DMS53 (cell line): ENCODE data around the gene MYPN.
"Not testable (repeated sequence)": the region's sequence is repeated elsewhere in the genome, so short reads cannot be mapped to it uniquely, and the experiment has no call there.

ENCODE experiments used
- DNase-seq: peaks from one replicate; lab custom pipeline; 2025; lab: John Stamatoyannopoulos, UW

The MYPN gene

GRCh38 chr10:68171539-68172080 is 62.3 kb downstream of the MYPN start:
- DNase-seq = no peak

GRCh38 chr10:68172324-68172723 is 63.0 kb downstream of the MYPN start:
- DNase-seq = peak; percentile 15

GRCh38 chr10:68175949-68176348 is 66.7 kb downstream of the MYPN start:
- no peak for DNase-seq

- DNase-seq = no peak
Measured at GRCh38 chr10:68176797-68177196, 67.5 kb downstream of the MYPN start.

- DNase-seq = no peak
Measured at GRCh38 chr10:68178592-68178991, 69.3 kb downstream of the MYPN start.

GRCh38 chr10:68179016-68179415 is 69.7 kb downstream of the MYPN start:
- no peak for DNase-seq

GRCh38 chr10:68180490-68180889 is 71.2 kb downstream of the MYPN start:
- DNase-seq = no peak

- no peak for DNase-seq
Measured at GRCh38 chr10:68184546-68184945, 75.3 kb downstream of the MYPN start.

- DNase-seq = no peak
Measured at GRCh38 chr10:68185085-68185484, 75.8 kb downstream of the MYPN start.

- peak; percentile 8 for DNase-seq
Measured at GRCh38 chr10:68188835-68189234, 79.5 kb downstream of the MYPN start.

GRCh38 chr10:68192113-68192512 is 82.8 kb downstream of the MYPN start:
- no peak for DNase-seq

- DNase-seq = no peak
Measured at GRCh38 chr10:68194290-68194689, 85.0 kb downstream of the MYPN start.

GRCh38 chr10:68195776-68196175 is 86.5 kb downstream of the MYPN start:
- DNase-seq = not testable (repeated sequence)

GRCh38 chr10:68196701-68197100 is 87.4 kb downstream of the MYPN start:
- DNase-seq = no peak

GRCh38 chr10:68202960-68203353 is 93.7 kb downstream of the MYPN start:
- DNase-seq = no peak

- peak; percentile 87 for DNase-seq
Measured at GRCh38 chr10:68208424-68209042, 99.2 kb downstream of the MYPN start.

- DNase-seq = no peak
Measured at GRCh38 chr10:68211669-68212068, 102.4 kb downstream of the MYPN start.

- peak; percentile 64 for DNase-seq
Measured at GRCh38 chr10:68212721-68213352, 103.5 kb downstream of the MYPN start.

GRCh38 chr10:68218786-68219185 is 109.5 kb downstream of the MYPN start:
- DNase-seq = no peak

- no peak for DNase-seq
Measured at GRCh38 chr10:68221196-68221595, 111.9 kb downstream of the MYPN start.

- DNase-seq = no peak
Measured at GRCh38 chr10:68222391-68222790, 113.1 kb downstream of the MYPN start.

- peak; percentile 40 for DNase-seq
Measured at GRCh38 chr10:68223535-68224165, 114.4 kb downstream of the MYPN start.

- no peak for DNase-seq
Measured at GRCh38 chr10:68224810-68225209, 115.5 kb downstream of the MYPN start.
